Putamen (tissue), 1 donor: ENCODE data around the gene ZSCAN18.

ENCODE experiments used
- DNase-seq: peaks from one replicate; pipeline ENCODE4 v3.0.0-alpha.2; 2016; ENCODE audit warnings: low spot score

Gene ZSCAN18

DNA sequence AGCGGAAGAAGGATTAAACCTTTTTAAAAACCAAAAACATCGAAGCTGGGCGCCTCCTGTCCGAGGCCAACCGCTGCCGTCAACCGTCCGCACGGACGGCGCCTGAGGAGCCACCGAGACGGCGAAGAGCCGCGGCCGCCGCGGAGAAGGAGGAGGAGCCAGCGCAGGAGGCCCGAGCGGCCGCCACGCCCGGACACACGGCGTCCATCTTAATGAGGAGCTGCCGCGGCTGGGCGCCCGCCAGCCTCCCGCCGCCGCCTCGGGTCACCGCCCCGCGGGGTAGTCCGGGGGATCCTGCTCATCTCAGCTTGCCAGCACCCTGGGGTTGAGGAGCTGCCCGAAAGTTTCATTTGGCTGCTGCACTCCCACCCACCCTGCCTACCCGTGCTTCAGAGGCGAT is 53.6 kb downstream of the ZSCAN18 start:
- DNase-seq: no peak

DNA sequence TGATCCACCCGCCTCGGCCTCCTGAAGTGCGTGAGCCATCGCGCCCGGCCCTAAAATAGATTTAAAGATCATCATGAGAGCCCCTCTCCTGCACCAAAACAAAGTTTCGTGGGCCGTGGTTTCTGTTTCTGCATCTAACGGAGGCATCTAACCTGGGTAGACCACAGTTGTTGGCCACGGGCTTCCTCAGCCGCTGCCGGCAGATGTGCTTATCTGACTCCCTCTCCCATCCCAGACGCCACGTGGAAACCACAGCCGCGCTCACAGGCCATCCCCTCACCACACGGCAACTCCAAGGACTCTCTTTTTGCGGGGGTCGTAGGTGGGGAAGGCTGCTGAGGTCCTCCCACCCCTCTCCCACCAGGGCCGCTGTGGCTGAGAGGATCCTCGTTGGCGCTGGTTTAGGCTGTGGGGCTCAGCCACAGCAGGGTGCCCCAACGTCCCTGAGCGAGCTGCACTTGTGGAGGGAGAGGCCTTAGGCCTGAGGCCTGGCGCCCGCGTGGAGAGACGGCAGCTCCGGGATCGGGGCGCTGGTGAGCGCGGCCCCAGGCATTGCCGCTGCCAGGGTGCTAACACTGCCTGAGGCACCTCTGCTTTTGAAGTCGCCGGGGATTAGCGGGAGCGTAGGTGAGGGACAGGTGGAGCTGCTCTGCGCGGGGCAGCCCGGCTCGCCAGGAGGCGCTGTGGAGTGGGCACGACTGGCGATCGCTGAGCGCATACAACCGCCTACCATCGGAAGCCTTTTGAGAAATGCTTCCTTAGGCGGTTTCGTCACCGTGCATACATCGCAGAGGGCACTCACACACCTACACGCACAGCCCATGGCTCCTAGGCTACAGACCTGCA is 55.3 kb downstream of the ZSCAN18 start:
- DNase-seq: no peak

DNA sequence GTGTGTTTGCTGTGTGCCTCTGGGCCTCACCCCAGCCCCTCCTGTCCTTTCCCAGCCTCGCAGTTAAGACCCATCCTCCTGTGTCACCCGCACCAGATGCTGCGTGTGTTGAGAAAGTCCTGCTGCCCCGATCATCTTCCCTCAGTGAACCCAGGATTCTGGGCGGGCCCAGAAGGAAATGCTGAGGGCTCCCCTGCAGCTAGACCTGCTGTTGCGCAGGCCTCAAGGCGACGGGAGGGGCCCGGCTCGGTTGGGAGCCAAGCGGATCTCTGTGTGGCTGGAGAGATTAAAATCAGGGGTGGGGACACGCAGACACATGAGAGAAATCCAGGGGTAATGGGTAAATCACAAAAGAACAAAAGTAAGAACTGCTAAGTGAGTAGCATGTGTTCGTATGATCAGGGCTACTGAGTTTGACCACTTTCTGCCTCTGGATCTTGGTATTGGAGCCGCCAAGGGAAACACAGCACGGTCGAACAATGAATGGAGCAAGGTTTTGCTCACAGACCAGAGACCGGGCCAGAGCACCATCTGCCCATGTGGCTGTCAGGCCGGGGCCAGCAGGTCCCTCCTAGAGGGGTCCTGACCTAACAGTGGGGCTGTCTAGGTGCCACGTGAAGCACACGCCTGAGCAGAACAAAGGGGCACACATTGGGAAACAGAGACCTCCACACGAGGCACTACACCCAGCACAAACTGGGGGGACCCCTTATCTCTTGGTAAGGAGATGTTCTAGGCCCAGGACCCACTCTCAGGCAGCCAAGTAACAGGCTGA is 57.1 kb downstream of the ZSCAN18 start:
- DNase-seq: no peak

DNA sequence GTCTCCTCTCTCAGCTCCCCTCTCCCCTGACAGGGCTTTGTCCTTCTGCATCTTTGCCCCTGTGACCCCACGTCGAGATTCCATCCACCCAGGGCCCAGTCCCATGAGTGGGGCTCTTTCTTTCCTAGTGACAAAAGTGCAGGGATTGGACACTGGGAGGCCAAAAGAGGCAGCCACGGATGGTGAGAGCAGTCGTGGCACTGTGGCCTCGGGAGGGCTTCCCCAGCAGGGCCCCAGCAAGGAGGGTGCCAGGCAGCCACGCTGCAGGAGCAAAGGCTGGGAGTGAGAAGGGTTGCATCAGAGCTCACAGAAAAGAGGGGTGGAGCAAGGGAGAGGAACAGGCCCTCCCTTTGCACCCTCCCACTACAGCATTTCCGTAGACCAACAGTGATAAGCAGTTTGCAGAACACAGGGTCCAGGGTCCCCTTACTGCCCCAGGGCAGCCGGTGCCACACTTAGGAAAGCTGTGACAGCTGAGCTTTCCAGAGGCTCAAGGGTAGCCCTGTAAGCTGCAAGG is 59.3 kb downstream of the ZSCAN18 start:
- DNase-seq: no peak

DNA sequence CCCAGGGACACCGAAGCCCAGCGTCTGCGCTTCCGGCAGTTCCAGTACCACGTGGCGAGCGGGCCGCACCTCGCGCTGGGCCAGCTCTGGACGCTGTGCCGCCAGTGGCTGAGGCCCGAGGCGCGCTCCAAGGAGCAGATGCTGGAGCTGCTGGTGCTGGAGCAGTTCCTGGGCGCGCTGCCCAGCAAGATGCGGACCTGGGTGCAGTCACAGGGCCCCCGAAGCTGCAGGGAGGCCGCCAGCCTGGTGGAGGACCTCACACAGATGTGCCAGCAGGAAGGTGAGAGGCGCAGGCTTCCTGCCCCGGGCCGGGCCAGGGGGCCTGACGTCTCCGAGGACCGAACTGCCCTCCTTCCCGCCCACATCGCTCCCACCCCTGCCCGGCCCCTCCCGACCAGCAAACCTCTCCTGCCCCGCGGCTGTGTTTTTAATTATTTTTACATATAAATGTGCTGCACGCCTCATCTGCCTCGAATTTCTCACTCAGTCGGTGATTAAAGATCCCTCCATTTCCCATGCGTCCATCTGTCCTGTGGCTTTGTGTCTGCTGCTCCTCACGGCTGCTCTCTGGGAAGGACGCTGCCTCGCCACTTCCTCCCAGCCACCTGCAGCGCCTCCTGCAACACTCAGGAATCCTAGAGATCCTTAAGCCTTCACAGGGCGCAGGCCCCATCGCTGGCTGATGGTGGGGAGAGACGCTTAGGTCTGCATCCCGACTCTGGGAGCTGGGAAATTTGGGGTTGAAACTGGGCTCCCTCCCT is 59.9 kb downstream of the ZSCAN18 start:
- peak; percentile 31 for DNase-seq

DNA sequence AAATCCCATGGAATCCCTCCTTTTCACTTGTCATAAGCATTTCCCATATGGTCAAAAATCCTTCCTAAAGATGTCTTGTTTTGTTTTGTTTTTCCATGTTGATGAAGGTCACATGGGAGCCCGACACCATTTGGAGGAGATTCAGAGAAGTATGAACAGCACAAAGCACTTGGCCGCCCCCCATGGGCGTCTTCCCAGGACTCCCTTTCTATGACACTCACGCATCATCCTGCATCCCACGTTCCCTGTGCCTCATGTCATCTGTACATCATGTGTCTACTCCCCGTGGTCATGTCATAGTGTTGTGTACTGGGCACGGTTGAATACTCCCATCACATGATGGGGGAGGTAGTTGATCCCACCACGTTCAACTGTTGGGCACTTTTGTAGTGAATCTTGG is 62.2 kb downstream of the ZSCAN18 start:
- DNase-seq: no peak

DNA sequence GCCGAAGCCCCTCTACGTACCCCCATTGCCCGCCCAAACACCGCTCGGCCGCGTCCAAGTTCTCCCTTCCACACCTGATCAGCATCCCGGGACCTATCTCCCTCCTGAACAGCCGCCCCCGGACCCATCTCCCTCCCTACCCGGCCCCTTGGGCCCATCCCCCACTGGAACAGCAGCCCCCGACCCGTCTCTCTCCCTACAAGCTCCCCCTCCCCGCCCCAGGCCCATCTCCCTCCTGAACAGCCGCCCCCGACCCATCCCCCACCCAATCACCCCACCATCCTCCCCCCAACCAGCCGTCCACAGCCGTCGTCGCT is 63.6 kb downstream of the ZSCAN18 start:
- no peak for DNase-seq
